Lower lobe of right lung (tissue), 2 donors: ENCODE results near the gene SYNRG. TPM values are rescaled to one million over a fixed set of nuclear protein-coding genes. Genes with fewer than 3 reads are reported as not detected.

Source experiments
- ATAC-seq, 2 donors: fragments of 200-7000 bp; cut with Tn5 transposase; one replicate each; pipeline ENCODE4 v1.9.1; 2020 to 2022; ENCODE audit warnings: mild to moderate bottlenecking in 2 of 2, moderate library complexity in 2 of 2
- DNase-seq: peaks from one replicate; pipeline ENCODE4 v3.0.0-alpha.2; 2020
- H3K27ac ChIP-seq: fragments of 200-600 bp; one replicate; pipeline ENCODE4 v1.8.0; 2022
- H3K27me3 ChIP-seq: fragments of 200-600 bp; one replicate; pipeline ENCODE4 v1.8.0; 2022; ENCODE audit warnings: low read depth
- H3K36me3 ChIP-seq: fragments of 200-600 bp; one replicate; pipeline ENCODE4 v1.8.0; 2022; ENCODE audit warnings: mild to moderate bottlenecking
- H3K4me1 ChIP-seq: fragments of 200-600 bp; one replicate; pipeline ENCODE4 v1.8.0; 2022
- H3K4me3 ChIP-seq: fragments of 200-600 bp; one replicate; pipeline ENCODE4 v1.8.0; 2022; ENCODE audit warnings: mild to moderate bottlenecking
- H3K9me3 ChIP-seq: fragments of 200-600 bp; one replicate; pipeline ENCODE4 v1.8.0; 2022
- intact Hi-C: fragments of 100-400 bp; cut with DNase I; formaldehyde crosslinking; loops from one replicate; pipeline ENCODE4 v1.11.0; 2022
- total RNA-seq: library from RNA; stranded (reverse); fragmentation: NEBNext Ultra II Directional; extraction: Animal tissue kit (Norgen Biotek cat#: 25700); gene quantifications from one replicate; pipeline ENCODE4 v1.2.1, GENCODE V29; 2021
- TF ChIP-seq, protein P1 (sequence below): fragments of 200-600 bp; IDR thresholded peaks from one replicate; pipeline ENCODE4 v1.8.0; 2022; ENCODE audit warnings: antibody characterized with exemption, mild to moderate bottlenecking
- donor health status: DM: no; HTN: yes; CAD: no; lungs with severe emphysema.

SYNRG gene
- total RNA-seq, 1 donor from 2014 or later: 39.7 TPM

DNA sequence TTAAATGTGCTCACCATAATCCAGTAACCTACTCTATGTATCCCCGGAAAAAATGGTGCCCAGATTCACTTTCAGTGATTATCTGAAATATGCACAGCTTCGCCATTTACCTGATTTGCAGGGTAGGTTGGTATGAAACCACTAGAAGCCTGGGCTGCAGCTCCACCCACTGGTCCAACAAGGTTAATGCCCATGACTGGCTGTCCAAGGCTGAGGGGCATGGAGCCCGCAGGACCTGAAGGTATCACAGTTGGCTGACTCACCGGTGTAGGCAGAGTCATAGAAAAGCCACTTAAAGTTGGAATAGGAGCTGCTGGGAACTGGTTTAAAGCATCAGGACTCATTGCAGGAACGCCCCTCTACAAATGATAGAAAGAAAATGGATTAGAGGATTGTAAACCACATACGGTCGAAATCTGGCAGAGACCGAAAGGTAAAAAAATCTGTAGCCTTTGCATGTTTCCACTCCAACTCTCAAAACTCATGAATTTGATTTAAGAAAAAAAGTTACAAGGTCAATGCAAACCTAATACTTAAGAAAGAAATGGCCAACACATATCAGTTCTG, 38.6 kb downstream of the SYNRG start:
- Histone ChIP-seq H3K36me3 (peaks cover 65% of the 10 kb centered on the region), H3K4me3 (no peak overlapping the region), H3K4me1 (no peaks in the 10 kb centered on the region), H3K9me3 (no peaks in the 10 kb centered on the region), H3K27ac (no peak overlapping the region), H3K27me3 (no peaks in the 10 kb centered on the region)
- intact Hi-C loops: no loop called here
- DNase-seq: peak; percentile 51
- TF ChIP-seq, protein P1, sequence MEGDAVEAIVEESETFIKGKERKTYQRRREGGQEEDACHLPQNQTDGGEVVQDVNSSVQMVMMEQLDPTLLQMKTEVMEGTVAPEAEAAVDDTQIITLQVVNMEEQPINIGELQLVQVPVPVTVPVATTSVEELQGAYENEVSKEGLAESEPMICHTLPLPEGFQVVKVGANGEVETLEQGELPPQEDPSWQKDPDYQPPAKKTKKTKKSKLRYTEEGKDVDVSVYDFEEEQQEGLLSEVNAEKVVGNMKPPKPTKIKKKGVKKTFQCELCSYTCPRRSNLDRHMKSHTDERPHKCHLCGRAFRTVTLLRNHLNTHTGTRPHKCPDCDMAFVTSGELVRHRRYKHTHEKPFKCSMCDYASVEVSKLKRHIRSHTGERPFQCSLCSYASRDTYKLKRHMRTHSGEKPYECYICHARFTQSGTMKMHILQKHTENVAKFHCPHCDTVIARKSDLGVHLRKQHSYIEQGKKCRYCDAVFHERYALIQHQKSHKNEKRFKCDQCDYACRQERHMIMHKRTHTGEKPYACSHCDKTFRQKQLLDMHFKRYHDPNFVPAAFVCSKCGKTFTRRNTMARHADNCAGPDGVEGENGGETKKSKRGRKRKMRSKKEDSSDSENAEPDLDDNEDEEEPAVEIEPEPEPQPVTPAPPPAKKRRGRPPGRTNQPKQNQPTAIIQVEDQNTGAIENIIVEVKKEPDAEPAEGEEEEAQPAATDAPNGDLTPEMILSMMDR: peak; percentile 35
- peak; percentile 78 to 81 for ATAC-seq

GRCh38 chr17:37568350-37569053, 40.7 kb downstream of the SYNRG start:
- no peak overlapping the region for H3K4me3 ChIP-seq
- H3K4me1 ChIP-seq: no peaks in the 10 kb centered on the region
- no peak overlapping the region for H3K27ac ChIP-seq
- no peak for DNase-seq
- TF ChIP-seq, protein P1: no peak
- no peaks in the 10 kb centered on the region for H3K9me3 ChIP-seq
- ATAC-seq: no peak
- intact Hi-C loops: no loop called here
- H3K27me3 ChIP-seq: no peaks in the 10 kb centered on the region
- peaks cover 71% of the 10 kb centered on the region for H3K36me3 ChIP-seq

- no peaks in the 10 kb centered on the region for H3K9me3 ChIP-seq
- TF ChIP-seq, protein P1: no peak
- peaks cover 78% of the 10 kb centered on the region for H3K36me3 ChIP-seq
- intact Hi-C loops: no loop called here
- ATAC-seq (no peak), DNase-seq (no peak)
- no peaks in the 10 kb centered on the region for H3K27me3 ChIP-seq
- no peak overlapping the region for H3K4me3 ChIP-seq
- H3K4me1 ChIP-seq: no peaks in the 10 kb centered on the region
- H3K27ac ChIP-seq: no peak overlapping the region
Measured at GRCh38 chr17:37567538-37567937, 41.7 kb downstream of the SYNRG start.

DNA sequence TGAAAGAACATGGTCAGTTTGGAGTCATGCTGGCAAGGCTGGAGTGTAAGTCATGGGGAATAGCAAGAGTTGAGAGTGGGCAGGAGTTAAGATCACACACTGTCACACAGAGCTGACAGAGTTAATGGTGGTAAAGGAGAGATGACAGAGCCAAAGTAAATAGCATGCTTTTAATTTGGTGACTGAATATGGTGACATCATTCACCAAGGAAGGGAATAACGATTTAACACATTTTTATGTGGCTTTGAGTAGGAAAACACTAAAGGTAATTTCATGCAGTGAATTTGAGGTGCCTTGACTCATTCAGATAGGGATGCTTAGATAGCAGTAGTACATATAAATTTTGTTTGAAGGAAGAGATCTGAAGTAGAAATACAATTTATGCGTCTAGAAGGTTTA, 42.1 kb downstream of the SYNRG start:
- ATAC-seq (no peak), DNase-seq (no peak)
- intact Hi-C loops: no loop called here
- Histone ChIP-seq H3K4me3 (no peak overlapping the region), H3K9me3 (no peaks in the 10 kb centered on the region), H3K27me3 (no peaks in the 10 kb centered on the region), H3K4me1 (no peaks in the 10 kb centered on the region), H3K36me3 (peaks cover 81% of the 10 kb centered on the region), H3K27ac (no peak overlapping the region)
- TF ChIP-seq, protein P1: no peak

DNA sequence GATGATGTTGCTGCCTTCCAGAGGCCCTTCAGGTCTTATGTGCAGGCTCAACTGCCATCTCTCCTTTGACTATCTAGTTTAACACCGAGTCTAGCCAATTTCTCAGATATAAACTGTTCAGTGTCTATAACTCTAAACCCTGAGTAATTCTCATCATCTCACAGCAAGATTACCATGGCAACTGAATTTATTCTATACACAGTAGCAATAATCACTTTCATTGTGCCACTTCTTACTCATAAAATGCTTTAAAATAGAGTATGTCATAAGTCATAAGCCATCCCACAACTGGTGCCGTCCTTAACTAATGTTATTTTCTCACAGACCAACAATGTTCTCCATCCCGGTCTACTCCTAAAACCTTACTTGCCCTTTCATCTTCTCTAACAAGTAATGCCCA, 45.0 kb downstream of the SYNRG start:
- intact Hi-C loops: no loop called here
- ATAC-seq: no peak
- peaks cover 81% of the 10 kb centered on the region for H3K36me3 ChIP-seq

More for the DNA sequence above, 45.0 kb downstream of the SYNRG start:
- Histone ChIP-seq H3K4me1 (no peaks in the 10 kb centered on the region), H3K9me3 (no peaks in the 10 kb centered on the region), H3K27ac (no peak overlapping the region), H3K27me3 (no peaks in the 10 kb centered on the region), H3K4me3 (no peak overlapping the region)
- TF ChIP-seq, protein P1: no peak
- no peak for DNase-seq
